Measurements from ENCODE around the gene DNAJC18.
"Not testable (repeated sequence)": the region's sequence is repeated elsewhere in the genome, so short reads cannot be mapped to it uniquely, and the experiment has no call there.

DNAJC18 gene

GRCh38 chr5:139461176-139461575, 21.9 kb upstream of the DNAJC18 start:
- no peak for DNase-seq (ENCODE audit: low read depth)

- no peak for DNase-seq (ENCODE audit: low read depth)
Measured at GRCh38 chr5:139460455-139460854, 21.1 kb upstream of the DNAJC18 start.

GRCh38 chr5:139459451-139459934, 20.2 kb upstream of the DNAJC18 start:
- DNase-seq (ENCODE audit: low read depth): no peak

- DNase-seq (ENCODE audit: low read depth): peak; percentile 76
Measured at GRCh38 chr5:139458580-139459407, 19.5 kb upstream of the DNAJC18 start.

- DNase-seq (ENCODE audit: low read depth): no peak
Measured at GRCh38 chr5:139457653-139458306, 18.5 kb upstream of the DNAJC18 start.

- DNase-seq (ENCODE audit: low read depth): no peak
Measured at GRCh38 chr5:139457241-139457640, 17.9 kb upstream of the DNAJC18 start.

- no peak for DNase-seq (ENCODE audit: low read depth)
Measured at GRCh38 chr5:139456776-139457175, 17.5 kb upstream of the DNAJC18 start.

GRCh38 chr5:139454568-139455290, 15.4 kb upstream of the DNAJC18 start:
- DNase-seq (ENCODE audit: low read depth): no peak

- no peak for DNase-seq (ENCODE audit: low read depth)
Measured at GRCh38 chr5:139453683-139454567, 14.6 kb upstream of the DNAJC18 start.

GRCh38 chr5:139451878-139452660, 12.7 kb upstream of the DNAJC18 start:
- no peak for DNase-seq (ENCODE audit: low read depth)

- DNase-seq (ENCODE audit: low read depth): no peak
Measured at GRCh38 chr5:139451176-139451575, 11.9 kb upstream of the DNAJC18 start.

GRCh38 chr5:139446956-139447779, 7.8 kb upstream of the DNAJC18 start:
- no peak for DNase-seq (ENCODE audit: low read depth)

GRCh38 chr5:139445325-139446170, 6.2 kb upstream of the DNAJC18 start:
- no peak for DNase-seq (ENCODE audit: low read depth)

GRCh38 chr5:139443831-139444453, 4.6 kb upstream of the DNAJC18 start:
- peak; percentile 31 for DNase-seq (ENCODE audit: low read depth)

GRCh38 chr5:139440416-139440815, 1.1 kb upstream of the DNAJC18 start:
- not testable (repeated sequence) for DNase-seq (ENCODE audit: low read depth)

- no peak for DNase-seq (ENCODE audit: low read depth)
Measured at GRCh38 chr5:139438707-139439012, 665 bp downstream of the DNAJC18 start.

GRCh38 chr5:139435676-139436075, 3.6 kb downstream of the DNAJC18 start:
- DNase-seq (ENCODE audit: low read depth): no peak

- no peak for DNase-seq (ENCODE audit: low read depth)
Measured at GRCh38 chr5:139431706-139432105, 7.6 kb downstream of the DNAJC18 start.

- no peak for DNase-seq (ENCODE audit: low read depth)
Measured at GRCh38 chr5:139430015-139430414, 9.3 kb downstream of the DNAJC18 start.

All from T follicular helper cell (primary cell).